GM10266 (cell line): ENCODE data around the gene FKRP.
A peak's percentile ranks its signal among the peaks of the same experiment; 100 is the strongest.

Source experiments
- DNase-seq: peaks from one replicate; pipeline ENCODE4 v3.0.0; 2012; ENCODE audit errors: extremely low spot score
- TF ChIP-seq, protein P1 (sequence below): IDR thresholded peaks from 2 replicates; pipeline ENCODE4 v1.5.1; 2012; ENCODE audit warnings: mild to moderate bottlenecking, low read depth; ENCODE audit not compliant: control insufficient read depth, insufficient read depth; ENCODE audit errors: missing control alignments

FKRP gene

DNA sequence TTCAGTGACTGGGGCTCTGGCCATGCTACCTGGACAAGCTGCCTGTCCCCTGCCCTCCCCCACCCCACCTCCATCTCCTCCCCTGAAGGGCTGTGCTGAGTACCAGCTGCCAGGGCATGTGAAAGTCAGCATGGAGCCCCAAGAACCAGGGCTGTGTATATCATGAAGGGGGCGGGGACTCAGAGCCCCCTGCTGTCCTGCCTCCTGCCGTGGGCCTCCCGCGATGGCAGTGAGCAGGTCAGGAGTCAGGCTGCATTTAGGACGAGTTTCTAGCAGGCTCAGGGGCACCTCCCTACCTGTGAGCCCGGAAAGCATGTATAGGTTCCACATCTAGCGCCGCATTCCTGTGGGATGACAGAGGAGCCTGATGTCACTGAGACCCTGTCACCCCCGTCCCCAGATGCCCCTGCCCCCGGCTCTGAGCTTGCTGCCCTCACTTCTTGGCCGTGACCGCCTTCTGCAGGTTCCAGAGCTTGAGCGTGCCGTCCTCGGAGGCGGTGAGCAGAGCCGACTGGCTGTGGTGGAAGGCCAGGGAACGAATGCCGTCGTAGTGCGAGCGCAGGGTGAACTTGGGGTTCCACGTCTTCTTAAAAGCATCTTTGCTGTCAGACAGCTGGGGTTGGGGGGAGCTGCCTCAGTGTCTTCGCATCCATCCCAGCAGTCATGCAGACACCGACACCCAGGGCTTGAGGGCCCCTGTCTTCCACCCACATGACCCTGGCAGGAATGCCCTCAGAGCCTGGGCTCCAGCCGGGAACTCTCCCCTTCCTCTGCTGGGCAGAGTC, 20.6 kb upstream of the FKRP start:
- TF ChIP-seq, protein P1, sequence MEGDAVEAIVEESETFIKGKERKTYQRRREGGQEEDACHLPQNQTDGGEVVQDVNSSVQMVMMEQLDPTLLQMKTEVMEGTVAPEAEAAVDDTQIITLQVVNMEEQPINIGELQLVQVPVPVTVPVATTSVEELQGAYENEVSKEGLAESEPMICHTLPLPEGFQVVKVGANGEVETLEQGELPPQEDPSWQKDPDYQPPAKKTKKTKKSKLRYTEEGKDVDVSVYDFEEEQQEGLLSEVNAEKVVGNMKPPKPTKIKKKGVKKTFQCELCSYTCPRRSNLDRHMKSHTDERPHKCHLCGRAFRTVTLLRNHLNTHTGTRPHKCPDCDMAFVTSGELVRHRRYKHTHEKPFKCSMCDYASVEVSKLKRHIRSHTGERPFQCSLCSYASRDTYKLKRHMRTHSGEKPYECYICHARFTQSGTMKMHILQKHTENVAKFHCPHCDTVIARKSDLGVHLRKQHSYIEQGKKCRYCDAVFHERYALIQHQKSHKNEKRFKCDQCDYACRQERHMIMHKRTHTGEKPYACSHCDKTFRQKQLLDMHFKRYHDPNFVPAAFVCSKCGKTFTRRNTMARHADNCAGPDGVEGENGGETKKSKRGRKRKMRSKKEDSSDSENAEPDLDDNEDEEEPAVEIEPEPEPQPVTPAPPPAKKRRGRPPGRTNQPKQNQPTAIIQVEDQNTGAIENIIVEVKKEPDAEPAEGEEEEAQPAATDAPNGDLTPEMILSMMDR = no peak
- DNase-seq = no peak

GRCh38 chr19:46725859-46726393, 19.9 kb upstream of the FKRP start:
- no peak for DNase-seq

GRCh38 chr19:46726551-46726950, 19.3 kb upstream of the FKRP start:
- no peak for DNase-seq
- TF ChIP-seq, protein P1 = no peak

More at GRCh38 chr19:46725859-46726393, 19.9 kb upstream of the FKRP start:
- TF ChIP-seq, protein P1 = no peak

DNA sequence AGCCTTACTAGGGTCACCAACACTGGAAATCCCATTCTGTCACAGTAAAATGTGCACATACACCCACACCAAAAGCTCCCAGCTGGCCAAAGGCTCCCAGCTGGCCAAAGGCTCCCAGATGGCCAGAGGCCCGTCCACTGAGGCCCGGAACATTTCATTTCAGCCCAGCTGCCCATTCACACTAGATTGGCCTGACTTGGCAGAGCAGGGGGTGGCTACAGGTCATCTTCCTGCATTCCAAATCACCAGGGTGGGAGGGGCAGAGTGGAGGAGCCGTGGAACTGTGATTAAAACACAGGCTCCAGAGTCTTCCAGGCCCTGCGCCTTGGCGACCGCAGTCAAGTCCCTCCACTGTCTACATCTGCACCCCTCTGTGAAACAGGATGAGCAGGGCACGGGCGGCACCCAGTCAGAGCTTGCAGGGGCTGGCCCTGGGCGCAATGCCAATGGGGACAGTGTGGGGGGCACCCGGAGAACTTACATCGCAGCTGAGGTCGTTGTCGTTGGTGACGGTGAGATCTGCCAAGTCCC, 18.8 kb upstream of the FKRP start:
- TF ChIP-seq, protein P1 = no peak
- DNase-seq = no peak

DNA sequence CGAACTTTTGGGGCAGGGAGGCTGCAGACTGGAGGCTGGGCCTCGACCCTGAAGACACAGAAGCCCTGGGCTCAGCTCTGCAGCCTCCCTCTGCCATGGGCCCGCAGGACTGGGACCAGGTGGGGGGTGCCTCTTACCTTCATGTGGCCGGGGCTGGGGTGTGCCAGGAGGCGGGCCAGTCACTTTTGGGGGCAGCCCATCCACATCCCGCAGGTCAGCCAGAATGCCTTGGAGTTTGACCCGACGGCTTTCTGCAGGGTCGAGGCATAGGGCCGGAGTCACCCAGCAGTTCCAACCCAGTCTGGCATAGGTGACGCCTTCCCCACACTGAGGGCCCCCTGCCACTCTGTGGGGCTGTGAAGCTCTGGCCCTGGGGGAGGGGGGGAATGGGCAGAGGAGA, 18.1 kb upstream of the FKRP start:
- DNase-seq = no peak
- TF ChIP-seq, protein P1 = no peak

- TF ChIP-seq, protein P1 = no peak
- DNase-seq = no peak
These were observed 17.6 kb upstream of the FKRP start for GRCh38 chr19:46728208-46728607.

DNA sequence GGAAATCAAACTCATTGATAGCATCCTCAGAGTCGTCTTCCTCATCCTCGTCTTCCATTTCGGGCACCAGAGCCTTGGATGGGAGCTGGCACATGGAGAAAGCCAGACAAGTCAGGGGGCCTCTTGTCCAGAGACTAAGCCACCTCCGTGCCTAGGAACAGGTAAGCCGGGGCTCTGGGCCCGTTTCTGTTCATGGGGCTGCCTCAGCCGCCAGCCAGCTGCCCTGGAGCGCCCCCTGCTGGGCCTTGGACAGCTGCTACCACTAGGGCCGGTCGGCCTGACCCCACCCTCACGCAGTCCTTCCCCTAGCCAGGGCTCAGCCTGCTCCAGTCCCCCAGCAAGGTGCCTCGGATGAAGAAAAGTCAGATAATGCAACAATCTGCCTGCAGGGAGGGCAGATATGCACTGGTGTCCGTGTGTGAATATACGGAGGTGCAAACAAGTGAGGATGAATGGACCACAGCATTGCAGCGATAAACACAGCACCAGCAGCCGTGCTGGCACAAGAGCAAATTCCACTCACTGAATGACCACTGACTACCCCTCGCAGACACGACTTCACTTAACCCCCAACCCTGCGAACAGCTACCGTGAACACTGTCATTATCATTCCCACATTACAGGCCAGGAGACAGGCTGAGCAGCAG, 17.0 kb upstream of the FKRP start:
- DNase-seq = peak; percentile 91
- TF ChIP-seq, protein P1 = peak; percentile 92
